ENCODE results near the gene FAM131B.

DNA sequence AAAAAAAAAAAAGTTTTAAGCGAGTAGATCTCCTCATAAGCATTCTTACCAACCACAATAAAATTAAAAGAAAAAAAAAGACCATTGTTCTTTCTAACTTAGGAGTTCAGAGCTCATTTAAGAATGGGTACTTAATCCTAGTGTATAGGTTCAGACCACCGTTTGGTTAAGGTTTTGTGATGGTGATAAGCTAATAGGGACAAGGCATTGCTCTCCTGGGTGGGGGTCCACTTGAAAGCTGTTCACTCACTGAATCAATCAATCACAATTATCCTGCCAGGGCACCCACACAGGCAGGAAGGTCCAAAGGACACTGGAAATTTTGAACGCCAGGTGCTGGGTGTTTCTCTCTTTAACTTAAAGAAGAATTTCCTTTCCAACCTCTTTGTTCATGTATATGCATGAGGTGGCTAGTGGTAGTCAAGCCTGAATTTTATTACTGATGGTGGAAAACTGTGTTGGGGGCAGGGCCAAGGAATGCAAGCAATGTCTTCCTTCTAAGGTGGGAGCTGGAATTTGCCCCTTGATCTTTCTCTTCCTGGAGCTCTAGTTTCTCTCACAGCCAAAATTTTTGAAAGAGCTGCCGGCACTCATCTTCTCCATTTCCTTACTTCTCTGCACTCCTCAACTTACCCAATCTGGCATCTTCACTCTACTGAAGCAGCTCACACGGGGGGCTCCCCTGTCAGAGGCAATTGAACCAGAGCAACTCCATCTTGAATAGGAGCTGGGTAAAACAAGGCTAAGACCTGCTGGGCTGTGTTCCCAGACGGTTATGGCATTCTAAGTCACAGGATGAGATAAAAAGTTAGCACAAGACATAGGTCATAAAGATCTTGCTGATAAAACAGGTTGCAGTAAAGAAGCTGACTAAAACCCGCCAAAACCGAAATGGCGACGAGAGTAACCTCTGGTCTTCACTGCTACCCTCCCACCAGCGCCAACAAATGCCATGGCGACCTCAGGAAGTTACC lies 7.5 kb upstream of the FAM131B start:
- TF ChIP-seq GATA3 (IDR thresholded peaks at IDR 0.05; ENCODE audit: low read depth, low read length) (no peak), GATA2 (IDR thresholded peaks at IDR 0.05; ENCODE audit: low read depth, low read length) (no peak)

Measured in SH-SY5Y (cell line).